A549 (cell line): ENCODE results near the gene KCNK17. TPM values are rescaled to one million over a fixed set of nuclear protein-coding genes. Genes with fewer than 3 reads are reported as not detected.
A peak's percentile ranks its signal among the peaks of the same experiment; 100 is the strongest.

ENCODE experiments used
- ATAC-seq, 2 experiments: fragments of 200-7000 bp in 1 of 2; fragments of >200 bp in 1 of 2; cut with Nextera tagmentation in 1 of 2; cut with Tn5 transposase in 1 of 2; 3 replicates each; pipeline versions ENCODE4 v1.8.0 to v1.9.1; 2018 to 2020; ENCODE audit warnings: mild to moderate bottlenecking in 1 of 2, moderate library complexity in 1 of 2
- CTCF ChIA-PET: fragments of 300-600 bp; sonication (Branson Sonifier 250); formaldehyde crosslinking; extraction: SDS; loops from one replicate; lab custom pipeline; 2021; ENCODE audit warnings: antibody characterized with exemption, inconsistent platforms; lab: Yijun Ruan, JAX
- POLR2A ChIA-PET: fragments of 350-600 bp; formaldehyde crosslinking; extraction: SDS; loops from one replicate; lab custom pipeline; 2021; ENCODE audit warnings: antibody characterized with exemption, inconsistent platforms; lab: Yijun Ruan, JAX
- DNase-seq, 2 experiments: peaks; one replicate each; pipeline versions ENCODE4 v3.0.0 to v3.0.0-alpha.2; 2011 to 2016; ENCODE audit warnings: low read depth in 1 of 2, low spot score in 1 of 2
- FAIRE-seq: peaks from 2 replicates; lab custom pipeline; 2011; peaks lifted over from hg19 to GRCh38; lab: Jason Lieb, UNC
- H3K27ac ChIP-seq, 2 experiments: fragments of >200 bp; sonication (Bioruptor Twin); formaldehyde crosslinking; 3 replicates each; pipeline ENCODE4 v1.5.1; 2016 to 2017
- H3K4me1 ChIP-seq: fragments of >200 bp; sonication (Bioruptor Twin); formaldehyde crosslinking; 3 replicates; pipeline ENCODE4 v1.6.1; 2016
- H3K4me2 ChIP-seq: fragments of >200 bp; sonication (Bioruptor Twin); formaldehyde crosslinking; 3 replicates; pipeline ENCODE4 v1.6.1; 2016
- H3K4me3 ChIP-seq: fragments of >200 bp; sonication (Bioruptor Twin); formaldehyde crosslinking; 3 replicates; pipeline ENCODE4 v1.5.1; 2016
- H3K9me3 ChIP-seq: fragments of >200 bp; sonication (Bioruptor Twin); formaldehyde crosslinking; 3 replicates; pipeline ENCODE4 v1.6.1; 2016
- CEBPB ChIP-seq, 2 experiments: fragments of >200 bp in 1 of 2; sonication (Bioruptor Twin) in 1 of 2; formaldehyde crosslinking in 1 of 2; IDR thresholded peaks; 2 replicates each; pipeline ENCODE4 v1.6.1; 2012 to 2016
- CTCF ChIP-seq: fragments of >200 bp; sonication (Bioruptor Twin); formaldehyde crosslinking; IDR thresholded peaks from 3 replicates; pipeline ENCODE4 v1.5.1; 2016
- EHF ChIP-seq: fragments of 250-450 bp; sonication (Bioruptor Pico); IDR thresholded peaks from 2 replicates; pipeline ENCODE4 v1.5.0; 2020; ENCODE audit warnings: mild to moderate bottlenecking
- EP300 ChIP-seq, 2 experiments: fragments of >200 bp; sonication (Bioruptor Twin); formaldehyde crosslinking; IDR thresholded peaks; 2 replicates in 1 of 2; 3 replicates in 1 of 2; pipeline ENCODE4 v1.6.1; 2016 to 2017
- ESRRA ChIP-seq: fragments of 150-350 bp; IDR thresholded peaks from 2 replicates; pipeline ENCODE4 v1.6.1; 2014; ENCODE audit warnings: mild to moderate bottlenecking, low read length, borderline replicate concordance
- FOSL2 ChIP-seq, 2 experiments: fragments of 450-650 bp in 1 of 2; fragments of >200 bp in 1 of 2; sonication (Bioruptor Twin) in 1 of 2; formaldehyde crosslinking; IDR thresholded peaks; 2 replicates each; pipeline versions ENCODE4 v1.5.0 to v1.6.1; 2016 to 2020; ENCODE audit warnings: mild to moderate bottlenecking in 1 of 2, moderate library complexity in 1 of 2
- HOXB13 ChIP-seq: fragments of 250-450 bp; sonication (Bioruptor Pico); IDR thresholded peaks from 2 replicates; pipeline ENCODE4 v1.5.0; 2020; ENCODE audit warnings: low read depth, mild to moderate bottlenecking, moderate library complexity
- KDM5A ChIP-seq: fragments of 200-600 bp; sonication (generic); IDR thresholded peaks from 2 replicates; pipeline ENCODE4 v1.6.1; 2016; ENCODE audit warnings: antibody characterized with exemption, mild to moderate bottlenecking
- MAFK ChIP-seq: fragments of 450-650 bp; IDR thresholded peaks from 2 replicates; pipeline ENCODE4 v1.6.1; 2014; ENCODE audit not compliant: partially characterized antibody
- MAX ChIP-seq: IDR thresholded peaks from 2 replicates; pipeline ENCODE4 v1.6.1; 2012
- NFE2L2 ChIP-seq: fragments of 150-350 bp; conservative IDR thresholded peaks from 2 replicates; pipeline ENCODE4 v1.6.1; 2014; ENCODE audit warnings: low read length
- NR3C1 ChIP-seq: fragments of >200 bp; sonication (Bioruptor Twin); formaldehyde crosslinking; IDR thresholded peaks from 3 replicates; pipeline ENCODE4 v1.6.1; 2017
- PHF8 ChIP-seq: fragments of 200-600 bp; sonication (generic); IDR thresholded peaks from 2 replicates; pipeline ENCODE4 v1.6.1; 2016; ENCODE audit warnings: low read depth, mild to moderate bottlenecking, antibody characterized with exemption, moderate library complexity, borderline replicate concordance
- POLR2A ChIP-seq: IDR thresholded peaks from 2 replicates; pipeline ENCODE4 v1.6.1; 2012; ENCODE audit warnings: mild to moderate bottlenecking, low read length
- POLR2AphosphoS2 ChIP-seq: conservative IDR thresholded peaks from 2 replicates; pipeline ENCODE4 v1.6.1; 2012; ENCODE audit warnings: low read length, improper control_type of control experiment, inconsistent platforms
- RAD21 ChIP-seq, 2 experiments: fragments of >200 bp in 1 of 2; sonication (Bioruptor Twin) in 1 of 2; formaldehyde crosslinking in 1 of 2; IDR thresholded peaks in 1 of 2; conservative IDR thresholded peaks in 1 of 2; 2 replicates in 1 of 2; 3 replicates in 1 of 2; pipeline ENCODE4 v1.6.1; 2012 to 2018; ENCODE audit warnings: inconsistent platforms in 1 of 2
- RCOR1 ChIP-seq: fragments of 150-350 bp; IDR thresholded peaks from 2 replicates; pipeline ENCODE4 v1.6.1; 2014; ENCODE audit warnings: antibody characterized with exemption, low read length, low read depth
- SMC3 ChIP-seq: fragments of >200 bp; sonication (Bioruptor Twin); formaldehyde crosslinking; IDR thresholded peaks from 3 replicates; pipeline ENCODE4 v1.6.1; 2018; ENCODE audit warnings: inconsistent platforms
- SREBF2 ChIP-seq: fragments of 450-650 bp; IDR thresholded peaks from 2 replicates; pipeline ENCODE4 v1.6.1; 2014; ENCODE audit warnings: mild to moderate bottlenecking, moderate library complexity
- TFCP2L1 ChIP-seq: fragments of 250-450 bp; sonication (Bioruptor Pico); IDR thresholded peaks from 2 replicates; pipeline ENCODE4 v1.5.0; 2021; ENCODE audit warnings: mild to moderate bottlenecking
- TP53 ChIP-seq: fragments of 250-450 bp; sonication (Bioruptor Pico); IDR thresholded peaks from 2 replicates; pipeline ENCODE4 v1.5.0; 2021; ENCODE audit warnings: mild to moderate bottlenecking, moderate library complexity
- ZNF302 ChIP-seq: fragments of 250-450 bp; sonication (Bioruptor Pico); IDR thresholded peaks from 2 replicates; pipeline ENCODE4 v1.9.0; 2021; ENCODE audit warnings: inconsistent platforms, mild to moderate bottlenecking, moderate library complexity
- ZSCAN20 ChIP-seq: fragments of 250-450 bp; sonication (Bioruptor Pico); IDR thresholded peaks from 2 replicates; pipeline ENCODE4 v1.8.0; 2022; ENCODE audit warnings: mild to moderate bottlenecking, moderate library complexity
- WGBS: methylation state at CpG from one replicate; pipeline ENCODE4 v1.1.6; 2017; ENCODE audit errors: missing lambda C conversion rate; 5-methylcytosine and 5-hydroxymethylcytosine counted together
- polyA plus RNA-seq, 4 experiments: library from polyadenylated mRNA; depleted of rRNA in 3 of 4; stranded (reverse); fragments of >200 nt; fragmentation: RNase III in 1 of 4; extraction: RNeasy Plus Mini Kit Qiagen cat#74134 plus additional on column Dnase treatment in 1 of 4; gene quantifications; 2 replicates in 3 of 4; 3 replicates in 1 of 4; pipeline ENCODE4 v1.2.3, GENCODE V29; 2011 to 2017
- TF ChIP-seq, protein P1 (sequence below): IDR thresholded peaks from 2 replicates; pipeline ENCODE4 v1.6.1; 2012
- TF ChIP-seq, protein P2 (sequence below): fragments of 450-650 bp; IDR thresholded peaks from 2 replicates; pipeline ENCODE4 v1.6.1; 2014; ENCODE audit warnings: antibody characterized with exemption
- TF ChIP-seq, protein P3 (sequence below): fragments of 200-600 bp; sonication (generic); IDR thresholded peaks from 2 replicates; pipeline ENCODE4 v1.6.1; 2016; ENCODE audit warnings: antibody characterized with exemption, mild to moderate bottlenecking, moderate library complexity

The KCNK17 gene
- polyA plus RNA-seq, 2 of the 4 experiments (the other 2 are of a cell fraction): not detected

DNA sequence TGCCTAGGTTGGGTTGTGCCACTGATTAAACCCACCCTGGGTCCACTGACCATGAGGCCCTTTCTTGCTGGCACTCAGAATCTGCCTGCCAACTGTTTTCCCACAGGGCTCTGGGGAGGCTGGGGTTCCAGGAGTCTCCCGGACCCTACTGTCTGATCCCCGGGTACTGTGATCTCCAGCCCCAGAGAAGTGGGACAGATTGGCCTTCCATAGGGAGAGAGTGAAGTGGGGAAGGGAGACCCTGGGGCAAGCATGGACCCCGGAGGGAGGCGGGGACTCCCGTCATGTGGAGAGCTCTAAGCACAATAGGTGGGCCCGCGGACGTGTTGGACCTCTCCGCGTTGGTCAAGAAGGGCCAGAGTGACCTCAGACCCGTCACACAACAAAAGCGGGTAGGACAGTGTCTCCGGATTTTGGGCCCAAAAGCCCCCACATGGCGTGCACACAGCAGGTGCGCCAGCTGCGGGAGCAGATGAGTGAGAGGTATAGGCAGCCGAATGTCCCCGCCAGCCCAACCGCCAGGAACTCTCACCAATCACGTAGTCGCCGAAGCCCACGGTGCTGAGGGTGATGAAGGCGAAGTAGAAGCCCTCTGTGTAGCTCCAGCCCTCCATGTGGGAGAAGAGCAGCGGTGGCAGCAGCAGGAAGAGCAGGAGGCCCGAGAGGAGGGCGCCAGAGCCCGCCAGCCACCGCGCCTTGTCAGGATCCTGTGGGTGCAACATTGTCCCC is 10.6 kb downstream of the KCNK17 start:
- no peak for FAIRE-seq

DNA sequence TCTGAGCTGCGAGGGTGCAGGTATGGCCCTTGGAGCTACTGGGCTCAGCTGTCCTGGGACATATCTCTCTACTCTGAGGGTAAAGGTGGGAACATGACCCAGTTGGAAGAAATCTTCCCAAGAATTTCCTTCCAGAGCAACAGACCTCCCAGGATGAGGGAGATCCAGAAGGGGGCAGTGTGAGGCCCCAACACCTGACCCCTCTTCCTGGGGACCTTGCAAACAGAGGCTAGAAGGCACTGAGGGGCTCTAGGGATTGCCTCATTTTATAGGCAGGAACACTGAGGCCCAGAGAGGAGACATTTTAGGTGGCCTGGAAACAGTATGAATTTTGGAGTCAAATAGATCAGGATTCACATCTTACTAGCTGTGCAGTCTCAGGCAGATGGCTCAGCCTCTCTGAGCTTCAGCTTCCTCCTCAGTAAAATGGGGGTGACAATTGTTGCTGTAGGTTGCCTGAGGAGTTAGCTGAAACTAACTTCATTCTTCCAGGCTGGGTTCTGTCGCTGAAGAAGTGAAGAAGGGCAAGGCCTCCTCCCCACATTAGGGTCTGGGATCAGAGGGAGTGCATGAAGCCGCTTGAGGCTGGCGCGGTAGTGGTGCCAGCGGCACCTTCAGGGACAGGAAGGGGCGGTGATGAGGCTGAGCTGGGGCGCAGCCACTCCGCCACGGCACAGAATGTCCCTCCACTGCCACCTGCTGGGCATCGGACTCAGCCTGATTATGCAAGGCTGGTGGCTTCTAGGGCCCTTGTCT is 11.4 kb downstream of the KCNK17 start:
- CTCF ChIA-PET: interaction anchor here (0.6 to 10.4 kb wide), 33 partner anchors 7 to 705 kb away, joined by 3 to 171 read pairs (median 4); no protein-coding TSS in a partner anchor
- FAIRE-seq (no peak), DNase-seq (peak; percentile 71 to 78), ATAC-seq (peak; percentile 89 to 96)
- POLR2A ChIA-PET: no interaction called here
- Histone ChIP-seq H3K4me1 (0 out of 3 replicates have a peak, but pooled peaks cover 3% of the 10 kb centered on the region), H3K4me3 (0 out of 3 replicates have a peak overlapping the region, but pooled peaks have one; percentile 23), H3K4me2 (peak overlapping the region; percentile 73), H3K9me3 (no peaks in the 10 kb centered on the region), H3K27ac (peak overlapping the region; percentile 40 to 55; a peak in 3 of 6 replicates)
- WGBS: 2% methylated on average over 11 of the region's 11 CpGs
- TF ChIP-seq TFCP2L1 (CRISPR knock-in tag) (no peak), KDM5A (no peak), POLR2A (no peak), TP53 (no peak), CEBPB (IDR thresholded peaks at IDR 0.05) (peak in 1 of 2 experiments; percentile 75; a peak in 1 of 4 replicates), EHF (CRISPR knock-in tag) (no peak), PHF8 (no peak), RAD21 (conservative IDR thresholded peaks at IDR 0.05 in 1 of 2, IDR thresholded peaks at IDR 0.05 in 1 of 2) (peak; percentile 89 to 90), ESRRA (no peak), RCOR1 (no peak), EP300 (IDR thresholded peaks at IDR 0.05) (no peak), CTCF (peak; percentile 71), MAX (no peak), ZNF302 (CRISPR knock-in tag) (no peak), SREBF2 (no peak), NFE2L2 (no peak), ZSCAN20 (no peak), HOXB13 (CRISPR knock-in tag) (no peak), SMC3 (peak; percentile 96)
- TF ChIP-seq, protein P1, sequence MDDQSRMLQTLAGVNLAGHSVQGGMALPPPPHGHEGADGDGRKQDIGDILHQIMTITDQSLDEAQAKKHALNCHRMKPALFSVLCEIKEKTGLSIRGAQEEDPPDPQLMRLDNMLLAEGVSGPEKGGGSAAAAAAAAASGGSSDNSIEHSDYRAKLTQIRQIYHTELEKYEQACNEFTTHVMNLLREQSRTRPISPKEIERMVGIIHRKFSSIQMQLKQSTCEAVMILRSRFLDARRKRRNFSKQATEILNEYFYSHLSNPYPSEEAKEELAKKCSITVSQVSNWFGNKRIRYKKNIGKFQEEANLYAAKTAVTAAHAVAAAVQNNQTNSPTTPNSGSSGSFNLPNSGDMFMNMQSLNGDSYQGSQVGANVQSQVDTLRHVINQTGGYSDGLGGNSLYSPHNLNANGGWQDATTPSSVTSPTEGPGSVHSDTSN: no peak

More for the DNA sequence above, 10.6 kb downstream of the KCNK17 start:
- Histone ChIP-seq H3K4me3 (no peak overlapping the region), H3K4me1 (0 out of 3 replicates have a peak, but pooled peaks cover 3% of the 10 kb centered on the region), H3K27ac (no peak overlapping the region), H3K9me3 (no peaks in the 10 kb centered on the region), H3K4me2 (no peak overlapping the region; the same call in 2 of the 3 replicates)
- ChIA-PET POLR2A (no interaction called here), CTCF (interaction anchor here (0.6 to 10.4 kb wide), 28 partner anchors 9 to 706 kb away, joined by 3 to 171 read pairs (median 4); no protein-coding TSS in a partner anchor)
- peak; percentile 10 to 50; a peak in 4 of 6 replicates for ATAC-seq
- DNase-seq: no peak
- 49% methylated on average over 12 of the region's 30 CpGs for WGBS
- TF ChIP-seq, protein P2, sequence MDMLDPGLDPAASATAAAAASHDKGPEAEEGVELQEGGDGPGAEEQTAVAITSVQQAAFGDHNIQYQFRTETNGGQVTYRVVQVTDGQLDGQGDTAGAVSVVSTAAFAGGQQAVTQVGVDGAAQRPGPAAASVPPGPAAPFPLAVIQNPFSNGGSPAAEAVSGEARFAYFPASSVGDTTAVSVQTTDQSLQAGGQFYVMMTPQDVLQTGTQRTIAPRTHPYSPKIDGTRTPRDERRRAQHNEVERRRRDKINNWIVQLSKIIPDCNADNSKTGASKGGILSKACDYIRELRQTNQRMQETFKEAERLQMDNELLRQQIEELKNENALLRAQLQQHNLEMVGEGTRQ: no peak
- no peak for TF ChIP-seq EHF (CRISPR knock-in tag)
- no peak for TF ChIP-seq PHF8
- TF ChIP-seq POLR2AphosphoS2: no peak
- TF ChIP-seq NR3C1: no peak
- TF ChIP-seq, protein P3, sequence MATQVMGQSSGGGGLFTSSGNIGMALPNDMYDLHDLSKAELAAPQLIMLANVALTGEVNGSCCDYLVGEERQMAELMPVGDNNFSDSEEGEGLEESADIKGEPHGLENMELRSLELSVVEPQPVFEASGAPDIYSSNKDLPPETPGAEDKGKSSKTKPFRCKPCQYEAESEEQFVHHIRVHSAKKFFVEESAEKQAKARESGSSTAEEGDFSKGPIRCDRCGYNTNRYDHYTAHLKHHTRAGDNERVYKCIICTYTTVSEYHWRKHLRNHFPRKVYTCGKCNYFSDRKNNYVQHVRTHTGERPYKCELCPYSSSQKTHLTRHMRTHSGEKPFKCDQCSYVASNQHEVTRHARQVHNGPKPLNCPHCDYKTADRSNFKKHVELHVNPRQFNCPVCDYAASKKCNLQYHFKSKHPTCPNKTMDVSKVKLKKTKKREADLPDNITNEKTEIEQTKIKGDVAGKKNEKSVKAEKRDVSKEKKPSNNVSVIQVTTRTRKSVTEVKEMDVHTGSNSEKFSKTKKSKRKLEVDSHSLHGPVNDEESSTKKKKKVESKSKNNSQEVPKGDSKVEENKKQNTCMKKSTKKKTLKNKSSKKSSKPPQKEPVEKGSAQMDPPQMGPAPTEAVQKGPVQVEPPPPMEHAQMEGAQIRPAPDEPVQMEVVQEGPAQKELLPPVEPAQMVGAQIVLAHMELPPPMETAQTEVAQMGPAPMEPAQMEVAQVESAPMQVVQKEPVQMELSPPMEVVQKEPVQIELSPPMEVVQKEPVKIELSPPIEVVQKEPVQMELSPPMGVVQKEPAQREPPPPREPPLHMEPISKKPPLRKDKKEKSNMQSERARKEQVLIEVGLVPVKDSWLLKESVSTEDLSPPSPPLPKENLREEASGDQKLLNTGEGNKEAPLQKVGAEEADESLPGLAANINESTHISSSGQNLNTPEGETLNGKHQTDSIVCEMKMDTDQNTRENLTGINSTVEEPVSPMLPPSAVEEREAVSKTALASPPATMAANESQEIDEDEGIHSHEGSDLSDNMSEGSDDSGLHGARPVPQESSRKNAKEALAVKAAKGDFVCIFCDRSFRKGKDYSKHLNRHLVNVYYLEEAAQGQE: no peak
- TF ChIP-seq MAX: no peak
- no peak for TF ChIP-seq MAFK
- TF ChIP-seq FOSL2 (IDR thresholded peaks at IDR 0.05): no peak
- TF ChIP-seq FOSL2 (CRISPR knock-in tag; IDR thresholded peaks at IDR 0.05): no peak
